Epithelial cell of esophagus (primary cell): Measurements from ENCODE around the gene TIMM8A.
A peak's percentile ranks its signal among the peaks of the same experiment; 100 is the strongest.
"Not testable (repeated sequence)": the region's sequence is repeated elsewhere in the genome, so short reads cannot be mapped to it uniquely, and the experiment has no call there.

Source experiments
- DNase-seq: peaks from one replicate; pipeline ENCODE4 v3.0.0; 2010; ENCODE audit warnings: low read depth
- H3K4me3 ChIP-seq: 2 replicates; pipeline ENCODE4 v1.5.1; 2011; ENCODE audit warnings: mild to moderate bottlenecking, low read length, control low read depth
- CTCF ChIP-seq: IDR thresholded peaks from 2 replicates; pipeline ENCODE4 v1.5.1; 2011; ENCODE audit warnings: low read depth, mild to moderate bottlenecking, low read length, control low read depth, inconsistent platforms; ENCODE audit not compliant: insufficient read depth; ENCODE audit errors: missing control alignments

The TIMM8A gene

GRCh38 chrX:101360390-101360789, 11.8 kb upstream of the TIMM8A start:
- no peak for TF ChIP-seq CTCF
- H3K4me3 ChIP-seq: no peak overlapping the region

GRCh38 chrX:101359966-101360365, 11.4 kb upstream of the TIMM8A start:
- no peak overlapping the region for H3K4me3 ChIP-seq
- DNase-seq: peak; percentile 59
- no peak for TF ChIP-seq CTCF

More at GRCh38 chrX:101360390-101360789, 11.8 kb upstream of the TIMM8A start:
- no peak for DNase-seq

- no peak for DNase-seq
- no peak overlapping the region for H3K4me3 ChIP-seq
- TF ChIP-seq CTCF: peak; percentile 24
Observed at GRCh38 chrX:101357166-101357795, 8.7 kb upstream of the TIMM8A start.

GRCh38 chrX:101349193-101349562, 636 bp upstream of the TIMM8A start:
- TF ChIP-seq CTCF: no peak
- no peak for DNase-seq
- peak overlapping the region; percentile 70 for H3K4me3 ChIP-seq

- TF ChIP-seq CTCF: no peak
- peak overlapping the region; percentile 70 for H3K4me3 ChIP-seq
- DNase-seq: peak; percentile 7
Observed at GRCh38 chrX:101347859-101348451, 587 bp downstream of the TIMM8A start.

GRCh38 chrX:101337776-101338271, 10.7 kb downstream of the TIMM8A start:
- no peak for DNase-seq
- TF ChIP-seq CTCF: no peak
- H3K4me3 ChIP-seq: no peak overlapping the region

GRCh38 chrX:101334310-101334709, 14.2 kb downstream of the TIMM8A start:
- not testable (repeated sequence) for DNase-seq, H3K4me3 ChIP-seq

- DNase-seq, H3K4me3 ChIP-seq: not testable (repeated sequence)
Observed at GRCh38 chrX:101326600-101326999, 21.9 kb downstream of the TIMM8A start.
